ENCODE measurements around the gene MCC. TPM values are rescaled to one million over a fixed set of nuclear protein-coding genes. Genes with fewer than 3 reads are reported as not detected.

Gene MCC
- total RNA-seq, 1 donor from 2014 or later = 46.1 TPM

DNA sequence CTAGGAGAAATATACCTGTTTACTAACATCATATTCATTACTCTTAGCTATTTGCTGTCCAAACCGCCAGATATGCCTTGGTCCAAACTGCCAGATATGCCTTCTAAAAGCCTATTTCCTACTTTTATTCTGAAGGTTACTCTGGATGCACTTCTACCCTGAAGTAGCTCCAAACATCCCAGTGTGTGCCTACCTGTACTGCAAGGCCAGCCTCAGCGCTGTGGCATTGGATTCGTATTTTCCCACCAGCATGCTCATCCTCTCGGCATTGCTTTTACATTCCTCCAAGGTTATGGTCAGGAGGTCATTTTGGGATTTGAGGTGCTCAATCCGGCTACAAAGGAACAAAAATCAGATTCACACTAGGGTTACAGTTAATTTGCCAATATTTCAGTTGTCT, 417.4 kb downstream of the MCC start:
- no peak overlapping the region for H3K4me3 Mint-ChIP-seq (ENCODE audit: unreplicated experiment)
- H3K9me3 Mint-ChIP-seq (ENCODE audit: unreplicated experiment) = peaks cover 9% of the 10 kb centered on the region
- no peak for DNase-seq
- peaks cover 9% of the 10 kb centered on the region for H3K27me3 Mint-ChIP-seq (ENCODE audit: unreplicated experiment)
- TF ChIP-seq, protein P1, sequence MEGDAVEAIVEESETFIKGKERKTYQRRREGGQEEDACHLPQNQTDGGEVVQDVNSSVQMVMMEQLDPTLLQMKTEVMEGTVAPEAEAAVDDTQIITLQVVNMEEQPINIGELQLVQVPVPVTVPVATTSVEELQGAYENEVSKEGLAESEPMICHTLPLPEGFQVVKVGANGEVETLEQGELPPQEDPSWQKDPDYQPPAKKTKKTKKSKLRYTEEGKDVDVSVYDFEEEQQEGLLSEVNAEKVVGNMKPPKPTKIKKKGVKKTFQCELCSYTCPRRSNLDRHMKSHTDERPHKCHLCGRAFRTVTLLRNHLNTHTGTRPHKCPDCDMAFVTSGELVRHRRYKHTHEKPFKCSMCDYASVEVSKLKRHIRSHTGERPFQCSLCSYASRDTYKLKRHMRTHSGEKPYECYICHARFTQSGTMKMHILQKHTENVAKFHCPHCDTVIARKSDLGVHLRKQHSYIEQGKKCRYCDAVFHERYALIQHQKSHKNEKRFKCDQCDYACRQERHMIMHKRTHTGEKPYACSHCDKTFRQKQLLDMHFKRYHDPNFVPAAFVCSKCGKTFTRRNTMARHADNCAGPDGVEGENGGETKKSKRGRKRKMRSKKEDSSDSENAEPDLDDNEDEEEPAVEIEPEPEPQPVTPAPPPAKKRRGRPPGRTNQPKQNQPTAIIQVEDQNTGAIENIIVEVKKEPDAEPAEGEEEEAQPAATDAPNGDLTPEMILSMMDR (IDR thresholded peaks at IDR 0.05; ENCODE audit: partially characterized antibody, unreplicated experiment) = no peak
- H3K27ac Mint-ChIP-seq (ENCODE audit: unreplicated experiment) = peak overlapping the region; percentile 24
- peaks cover 26% of the 10 kb centered on the region for H3K36me3 Mint-ChIP-seq (ENCODE audit: unreplicated experiment)
- no peaks in the 10 kb centered on the region for H3K4me1 Mint-ChIP-seq (ENCODE audit: low read depth, unreplicated experiment)

DNA sequence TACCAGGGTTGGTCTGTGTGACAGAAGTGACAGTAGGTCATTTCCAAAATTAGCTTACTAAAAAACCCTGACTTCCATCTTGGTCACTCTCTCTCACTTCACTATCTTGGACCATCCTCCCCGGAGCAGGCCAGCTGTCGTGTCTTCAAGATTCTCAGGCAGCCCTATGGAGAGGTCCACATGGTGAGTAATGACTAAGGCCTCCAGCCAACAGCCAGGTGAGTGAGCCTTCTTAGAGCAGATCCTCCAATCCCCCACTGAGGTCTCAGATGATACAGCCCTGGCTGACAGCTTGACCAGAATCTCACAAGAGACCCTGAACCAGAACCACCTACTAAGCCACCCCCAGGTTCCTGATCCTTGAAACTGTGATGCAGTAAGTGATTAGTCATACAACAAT, 419.7 kb downstream of the MCC start:
- peaks cover 4% of the 10 kb centered on the region for H3K9me3 Mint-ChIP-seq (ENCODE audit: unreplicated experiment)
- H3K27ac Mint-ChIP-seq (ENCODE audit: unreplicated experiment) = no peak overlapping the region
- H3K4me1 Mint-ChIP-seq (ENCODE audit: low read depth, unreplicated experiment) = peaks cover 4% of the 10 kb centered on the region
- H3K27me3 Mint-ChIP-seq (ENCODE audit: unreplicated experiment) = peaks cover 11% of the 10 kb centered on the region
- no peak for DNase-seq
- H3K36me3 Mint-ChIP-seq (ENCODE audit: unreplicated experiment) = peaks cover 15% of the 10 kb centered on the region
- TF ChIP-seq, protein P1 (IDR thresholded peaks at IDR 0.05; ENCODE audit: partially characterized antibody, unreplicated experiment) = no peak
- H3K4me3 Mint-ChIP-seq (ENCODE audit: unreplicated experiment) = no peak overlapping the region

DNA sequence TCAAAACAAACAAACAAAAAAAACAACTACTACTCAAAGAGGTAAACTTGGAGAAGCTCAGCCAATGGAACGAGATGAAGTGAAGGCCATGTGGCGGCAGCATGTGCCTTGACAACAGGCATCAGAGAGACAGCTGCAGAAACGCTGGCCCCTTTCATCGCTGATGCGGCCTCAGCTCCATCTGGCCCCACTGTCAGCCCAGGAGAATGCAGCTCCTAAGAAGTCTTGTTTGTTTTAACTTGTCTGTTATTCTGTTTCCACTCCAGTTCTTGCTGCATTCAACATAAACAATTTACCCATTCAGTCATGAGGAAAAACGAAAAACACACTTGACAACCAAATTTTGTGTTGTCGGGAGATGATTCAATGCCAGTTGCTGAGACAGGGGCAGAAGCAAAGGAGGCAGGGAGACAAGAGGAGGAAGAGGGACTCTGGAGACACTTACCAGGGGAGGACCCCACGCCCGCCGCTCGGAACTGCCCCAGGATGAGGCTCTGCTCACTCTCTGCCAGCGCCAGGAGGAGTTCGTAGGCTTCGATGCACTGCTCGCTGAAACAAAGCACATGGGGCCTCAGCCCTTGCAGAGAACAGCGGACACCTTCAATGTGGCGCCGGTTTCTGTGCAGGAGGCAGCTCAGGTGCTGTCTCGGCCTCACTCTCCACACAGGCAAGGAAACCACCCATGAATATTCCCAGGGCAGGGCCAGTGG, 420.5 kb downstream of the MCC start:
- Mint-ChIP-seq H3K4me1 (ENCODE audit: low read depth, unreplicated experiment) (peaks cover 4% of the 10 kb centered on the region), H3K36me3 (ENCODE audit: unreplicated experiment) (peaks cover 13% of the 10 kb centered on the region), H3K27ac (ENCODE audit: unreplicated experiment) (peak overlapping the region; percentile 70), H3K9me3 (ENCODE audit: unreplicated experiment) (peaks cover 6% of the 10 kb centered on the region), H3K27me3 (ENCODE audit: unreplicated experiment) (peaks cover 8% of the 10 kb centered on the region), H3K4me3 (ENCODE audit: unreplicated experiment) (peak overlapping the region; percentile 67)
- TF ChIP-seq, protein P1 (IDR thresholded peaks at IDR 0.05; ENCODE audit: partially characterized antibody, unreplicated experiment) = no peak
- DNase-seq = no peak

DNA sequence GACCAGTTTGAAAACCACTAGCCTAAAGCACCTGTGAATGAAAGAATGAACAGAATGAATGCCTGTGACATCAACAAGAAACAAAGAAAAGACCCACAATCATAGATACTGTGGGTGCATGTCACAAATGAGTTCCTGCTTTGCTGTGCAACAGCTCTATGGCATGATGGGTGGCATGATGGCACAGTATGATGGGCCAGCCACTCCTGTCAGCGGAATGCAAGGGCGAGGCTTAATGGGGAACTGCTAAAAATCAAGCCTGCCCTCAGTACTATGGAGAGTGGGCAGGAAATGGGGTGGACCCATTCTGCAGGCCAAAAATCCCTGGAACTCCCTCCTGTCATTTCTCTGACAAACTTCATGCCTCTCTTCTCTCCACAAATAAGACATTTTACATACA, 422.6 kb downstream of the MCC start:
- DNase-seq = no peak
- peaks cover 9% of the 10 kb centered on the region for H3K4me1 Mint-ChIP-seq (ENCODE audit: low read depth, unreplicated experiment)
- no peak overlapping the region for H3K4me3 Mint-ChIP-seq (ENCODE audit: unreplicated experiment)
- peaks cover 10% of the 10 kb centered on the region for H3K27me3 Mint-ChIP-seq (ENCODE audit: unreplicated experiment)
- peaks cover 7% of the 10 kb centered on the region for H3K36me3 Mint-ChIP-seq (ENCODE audit: unreplicated experiment)
- H3K27ac Mint-ChIP-seq (ENCODE audit: unreplicated experiment) = no peak overlapping the region
- peaks cover 8% of the 10 kb centered on the region for H3K9me3 Mint-ChIP-seq (ENCODE audit: unreplicated experiment)
- TF ChIP-seq, protein P1 (IDR thresholded peaks at IDR 0.05; ENCODE audit: partially characterized antibody, unreplicated experiment) = no peak

DNA sequence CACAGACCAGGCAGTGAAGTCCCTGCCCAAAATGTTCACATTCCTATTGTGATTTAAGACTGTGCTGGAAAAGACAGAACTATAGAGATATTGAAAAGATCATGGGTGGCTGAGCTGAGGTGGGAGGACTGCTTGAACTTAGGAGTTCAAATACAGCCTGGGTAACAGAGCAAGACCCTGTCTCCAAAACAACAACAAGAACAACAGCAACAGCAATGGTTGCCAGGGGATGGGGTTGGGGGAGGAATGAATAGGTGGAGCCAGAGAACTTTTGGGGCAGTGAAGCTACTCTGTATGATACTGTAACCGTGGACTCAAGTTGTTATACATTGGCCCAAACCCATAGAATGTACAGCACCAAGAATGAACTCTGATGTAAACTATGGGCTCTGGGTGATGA, 423.4 kb downstream of the MCC start:
- Mint-ChIP-seq H3K4me1 (ENCODE audit: low read depth, unreplicated experiment) (peaks cover 12% of the 10 kb centered on the region), H3K36me3 (ENCODE audit: unreplicated experiment) (peaks cover 7% of the 10 kb centered on the region), H3K27ac (ENCODE audit: unreplicated experiment) (peak overlapping the region; percentile 12)

More for the DNA sequence above, 423.4 kb downstream of the MCC start:
- Mint-ChIP-seq H3K4me3 (ENCODE audit: unreplicated experiment) (no peak overlapping the region), H3K9me3 (ENCODE audit: unreplicated experiment) (peaks cover 12% of the 10 kb centered on the region), H3K27me3 (ENCODE audit: unreplicated experiment) (peaks cover 10% of the 10 kb centered on the region)
- TF ChIP-seq, protein P1 (IDR thresholded peaks at IDR 0.05; ENCODE audit: partially characterized antibody, unreplicated experiment) = no peak
- no peak for DNase-seq
